Measurements from ENCODE around the gene CARS1. TPM values are rescaled to one million over a fixed set of nuclear protein-coding genes. Genes with fewer than 3 reads are reported as not detected.

Gene CARS1
- total and polyA plus RNA-seq, 10 of the 15 experiments (the other 5 are each of a cell fraction or from before 2014, with no cell fraction given), result 7.8 to 60.6 (median 45.7) TPM

DNA sequence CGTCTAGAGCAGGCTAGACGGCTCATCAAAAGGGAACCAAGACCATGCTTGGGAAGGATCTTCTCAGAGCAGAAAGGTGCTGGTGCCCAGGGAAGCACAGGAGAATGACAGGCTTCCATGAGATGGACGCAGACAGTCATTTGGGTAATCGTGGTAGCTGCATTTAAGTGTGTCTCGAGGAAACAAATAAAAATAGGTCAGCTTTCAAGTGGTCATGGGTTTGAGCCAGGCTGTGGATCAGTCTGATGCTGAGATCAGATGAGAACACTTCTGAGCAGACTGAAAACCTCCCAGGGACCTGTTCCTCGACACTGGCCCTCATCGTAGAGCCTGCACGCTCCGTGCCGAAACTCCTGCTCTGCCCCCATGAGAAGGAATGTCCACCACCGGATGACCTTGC lies 4.7 kb downstream of the CARS1 start (continued):
- TF ChIP-seq E2F8 (IDR thresholded peaks at IDR 0.05; ENCODE audit: low read depth, partially characterized antibody) (no peak), POLR2AphosphoS2 (IDR thresholded peaks at IDR 0.05; ENCODE audit: low read depth, low read length) (no peak)

GRCh38 chr11:3052109-3052479 lies 5.1 kb downstream of the CARS1 start:
- DNase-seq (ENCODE audit: low read depth, low spot score) (no peak), FAIRE-seq (no peak), ATAC-seq (peak; percentile 26)
- Histone ChIP-seq H3K9ac (ENCODE audit: control insufficient read depth, insufficient read depth, low read length) (no peak overlapping the region; the same call in 1 of the 2 replicates), H3K27me3 (replicated peaks in 1 of 2; ENCODE audit: control insufficient read depth in 2 of 2, insufficient read depth in 2 of 2, low read length in 1 of 2) (no peaks in the 10 kb centered on the region), H3K4me3 (peak overlapping the region; percentile 13; the same call in 1 of the 2 replicates), H3K79me2 (ENCODE audit: control insufficient read depth, insufficient read depth, low read length) (peaks cover 88% of the 10 kb centered on the region), H3K4me1 (ENCODE audit: control insufficient read depth, insufficient read depth, low read length) (peaks cover 32% of the 10 kb centered on the region), H4K20me1 (ENCODE audit: control insufficient read depth, insufficient read depth) (peaks cover 3% of the 10 kb centered on the region; the same call in 1 of the 2 replicates), H3K36me3 (ENCODE audit: control insufficient read depth in 2 of 2, insufficient read depth in 2 of 2, low read length in 1 of 2) (peaks cover 0 to 5% of the 10 kb centered on the region in 2 experiments; a peak in 3 of 4 replicates), H3K9me3 (replicated peaks; ENCODE audit: control insufficient read depth, insufficient read depth, low read length) (no peaks in the 10 kb centered on the region), H3K4me2 (ENCODE audit: control insufficient read depth, insufficient read depth) (peak overlapping the region; percentile 14), H2AFZ (ENCODE audit: control insufficient read depth, low read depth, low read length) (no peak overlapping the region), H3K27ac (ENCODE audit: control insufficient read depth, insufficient read depth) (peak overlapping the region; percentile 17)
- in situ Hi-C loops (cut with MboI), result no loop called here
- ChIA-PET SMC1A (ENCODE audit: uncharacterized antibody, unreplicated experiment) (interaction anchor here (1.0 to 4.4 kb wide), 4 partner anchors 14 to 38 kb away, joined by 3 to 52 read pairs (median 5); no protein-coding TSS in a partner anchor), RAD21 (ENCODE audit: unreplicated experiment) (interaction anchor here (1.4 to 5.0 kb wide), 2 partner anchors 29 to 38 kb away, joined by 3 to 58 read pairs; no protein-coding TSS in a partner anchor), POLR2A (interaction anchor here (0.8 kb wide), 1 partner anchor 62 kb away, joined by 4 read pairs; no protein-coding TSS in a partner anchor), CTCF (interaction anchor here (0.8 to 8.2 kb wide), 9 partner anchors 11 to 98 kb away, joined by 3 to 95 read pairs (median 7); no protein-coding TSS in a partner anchor)
- WGBS (ENCODE audit: insufficient coverage, insufficient replicate concordance, low lambda C conversion rate, missing lambda C conversion rate), result 2% methylated on average over 14 of the region's 14 CpGs
- BruUV-seq (replicated peaks), result no TSS peak
- intact Hi-C loops (cut with micrococcal nuclease; ENCODE audit: unreplicated experiment), result loop anchor here (5.0 kb wide), 1 partner anchor 40 kb away; no protein-coding TSS in a partner anchor
- TF ChIP-seq, protein P1, sequence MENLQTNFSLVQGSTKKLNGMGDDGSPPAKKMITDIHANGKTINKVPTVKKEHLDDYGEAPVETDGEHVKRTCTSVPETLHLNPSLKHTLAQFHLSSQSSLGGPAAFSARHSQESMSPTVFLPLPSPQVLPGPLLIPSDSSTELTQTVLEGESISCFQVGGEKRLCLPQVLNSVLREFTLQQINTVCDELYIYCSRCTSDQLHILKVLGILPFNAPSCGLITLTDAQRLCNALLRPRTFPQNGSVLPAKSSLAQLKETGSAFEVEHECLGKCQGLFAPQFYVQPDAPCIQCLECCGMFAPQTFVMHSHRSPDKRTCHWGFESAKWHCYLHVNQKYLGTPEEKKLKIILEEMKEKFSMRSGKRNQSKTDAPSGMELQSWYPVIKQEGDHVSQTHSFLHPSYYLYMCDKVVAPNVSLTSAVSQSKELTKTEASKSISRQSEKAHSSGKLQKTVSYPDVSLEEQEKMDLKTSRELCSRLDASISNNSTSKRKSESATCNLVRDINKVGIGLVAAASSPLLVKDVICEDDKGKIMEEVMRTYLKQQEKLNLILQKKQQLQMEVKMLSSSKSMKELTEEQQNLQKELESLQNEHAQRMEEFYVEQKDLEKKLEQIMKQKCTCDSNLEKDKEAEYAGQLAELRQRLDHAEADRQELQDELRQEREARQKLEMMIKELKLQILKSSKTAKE (IDR thresholded peaks at IDR 0.05; ENCODE audit: low read depth, poor library complexity, severe bottlenecking), result peak; percentile 34
- TF ChIP-seq KDM1A (IDR thresholded peaks at IDR 0.05; ENCODE audit: borderline replicate concordance) (no peak), POLR2A (IDR thresholded peaks at IDR 0.05; ENCODE audit: low read depth, low read length) (0 out of 2 replicates have a peak, but pooled peaks have one; percentile 12), MLLT1 (IDR thresholded peaks at IDR 0.05) (0 out of 2 replicates have a peak, but pooled peaks have one; percentile 12), TCF12 (IDR thresholded peaks at IDR 0.05; ENCODE audit: low read depth, low read length) (0 out of 2 replicates have a peak, but pooled peaks have one; percentile 27), GATAD2B (conservative IDR thresholded peaks at IDR 0.05; ENCODE audit: low read depth) (peak; percentile 50; the same call in 1 of the 2 replicates), SMAD1 (IDR thresholded peaks at IDR 0.05; ENCODE audit: low read depth, partially characterized antibody) (peak; percentile 46), POLR2AphosphoS5 (IDR thresholded peaks at IDR 0.05; ENCODE audit: low read length) (no peak)
- TF ChIP-seq, protein P2, sequence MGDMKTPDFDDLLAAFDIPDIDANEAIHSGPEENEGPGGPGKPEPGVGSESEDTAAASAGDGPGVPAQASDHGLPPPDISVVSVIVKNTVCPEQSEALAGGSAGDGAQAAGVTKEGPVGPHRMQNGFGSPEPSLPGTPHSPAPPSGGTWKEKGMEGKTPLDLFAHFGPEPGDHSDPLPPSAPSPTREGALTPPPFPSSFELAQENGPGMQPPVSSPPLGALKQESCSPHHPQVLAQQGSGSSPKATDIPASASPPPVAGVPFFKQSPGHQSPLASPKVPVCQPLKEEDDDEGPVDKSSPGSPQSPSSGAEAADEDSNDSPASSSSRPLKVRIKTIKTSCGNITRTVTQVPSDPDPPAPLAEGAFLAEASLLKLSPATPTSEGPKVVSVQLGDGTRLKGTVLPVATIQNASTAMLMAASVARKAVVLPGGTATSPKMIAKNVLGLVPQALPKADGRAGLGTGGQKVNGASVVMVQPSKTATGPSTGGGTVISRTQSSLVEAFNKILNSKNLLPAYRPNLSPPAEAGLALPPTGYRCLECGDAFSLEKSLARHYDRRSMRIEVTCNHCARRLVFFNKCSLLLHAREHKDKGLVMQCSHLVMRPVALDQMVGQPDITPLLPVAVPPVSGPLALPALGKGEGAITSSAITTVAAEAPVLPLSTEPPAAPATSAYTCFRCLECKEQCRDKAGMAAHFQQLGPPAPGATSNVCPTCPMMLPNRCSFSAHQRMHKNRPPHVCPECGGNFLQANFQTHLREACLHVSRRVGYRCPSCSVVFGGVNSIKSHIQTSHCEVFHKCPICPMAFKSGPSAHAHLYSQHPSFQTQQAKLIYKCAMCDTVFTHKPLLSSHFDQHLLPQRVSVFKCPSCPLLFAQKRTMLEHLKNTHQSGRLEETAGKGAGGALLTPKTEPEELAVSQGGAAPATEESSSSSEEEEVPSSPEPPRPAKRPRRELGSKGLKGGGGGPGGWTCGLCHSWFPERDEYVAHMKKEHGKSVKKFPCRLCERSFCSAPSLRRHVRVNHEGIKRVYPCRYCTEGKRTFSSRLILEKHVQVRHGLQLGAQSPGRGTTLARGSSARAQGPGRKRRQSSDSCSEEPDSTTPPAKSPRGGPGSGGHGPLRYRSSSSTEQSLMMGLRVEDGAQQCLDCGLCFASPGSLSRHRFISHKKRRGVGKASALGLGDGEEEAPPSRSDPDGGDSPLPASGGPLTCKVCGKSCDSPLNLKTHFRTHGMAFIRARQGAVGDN (IDR thresholded peaks at IDR 0.05), result 0 out of 2 replicates have a peak, but pooled peaks have one; percentile 2

All from GM12878 (cell line).